Upper lobe of right lung (tissue), 1 donor: ENCODE data around the gene ZNF585A. TPM values are rescaled to one million over a fixed set of nuclear protein-coding genes. Genes with fewer than 3 reads are reported as not detected.

ENCODE experiments used
- ATAC-seq: fragments of 200-7000 bp; cut with Tn5 transposase; one replicate; pipeline ENCODE4 v1.9.1; 2020; ENCODE audit warnings: mild to moderate bottlenecking, moderate library complexity
- DNase-seq: peaks from one replicate; pipeline ENCODE4 v3.0.0-alpha.2; 2020
- H3K27ac ChIP-seq: fragments of 200-600 bp; one replicate; pipeline ENCODE4 v1.8.0; 2022
- H3K27me3 ChIP-seq: fragments of 200-600 bp; one replicate; pipeline ENCODE4 v1.8.0; 2022; ENCODE audit warnings: mild to moderate bottlenecking
- H3K36me3 ChIP-seq: fragments of 200-600 bp; one replicate; pipeline ENCODE4 v1.8.0; 2022
- H3K4me1 ChIP-seq: fragments of 200-600 bp; one replicate; pipeline ENCODE4 v1.8.0; 2022
- H3K4me3 ChIP-seq: fragments of 200-600 bp; one replicate; pipeline ENCODE4 v1.8.0; 2022; ENCODE audit warnings: mild to moderate bottlenecking
- H3K9me3 ChIP-seq: fragments of 200-600 bp; one replicate; pipeline ENCODE4 v1.8.0; 2022
- intact Hi-C: fragments of 100-400 bp; cut with DNase I; formaldehyde crosslinking; loops from one replicate; pipeline ENCODE4 v1.11.0; 2022
- total RNA-seq: library from RNA; stranded (reverse); fragmentation: NEBNext Ultra II Directional; extraction: Animal tissue kit (Norgen Biotek cat#: 25700); gene quantifications from one replicate; pipeline ENCODE4 v1.2.1, GENCODE V29; 2021
- TF ChIP-seq, protein P1 (sequence below): fragments of 200-600 bp; IDR thresholded peaks from one replicate; pipeline ENCODE4 v1.8.0; 2022; ENCODE audit warnings: antibody characterized with exemption
- donor health status: DM: no; HTN: yes; CAD: no; lungs with severe emphysema.

ZNF585A gene
- total RNA-seq, 1 donor from 2014 or later = 12.7 TPM

DNA sequence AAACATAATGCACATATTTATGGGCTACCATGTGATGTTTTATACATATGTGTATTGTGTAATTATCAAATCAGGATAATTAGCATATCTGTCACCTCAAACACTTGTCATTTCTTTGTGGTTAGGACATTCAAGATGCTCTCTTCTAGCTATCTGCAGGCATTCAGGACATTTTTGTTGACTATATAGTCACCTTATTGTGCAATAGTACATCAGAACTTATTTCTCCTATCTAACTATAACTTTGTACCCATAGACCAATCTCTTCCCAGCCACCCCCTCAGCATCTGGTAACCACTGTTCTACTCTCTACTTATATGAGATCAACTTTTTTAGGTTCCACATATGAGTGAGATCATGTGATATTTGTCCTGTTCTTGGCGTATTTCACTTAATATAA lies 73.9 kb downstream of the ZNF585A start:
- H3K27ac ChIP-seq = no peak overlapping the region
- DNase-seq (no peak), ATAC-seq (no peak)
- H3K27me3 ChIP-seq = no peaks in the 10 kb centered on the region
- peaks cover 41% of the 10 kb centered on the region for H3K36me3 ChIP-seq
- TF ChIP-seq, protein P1, sequence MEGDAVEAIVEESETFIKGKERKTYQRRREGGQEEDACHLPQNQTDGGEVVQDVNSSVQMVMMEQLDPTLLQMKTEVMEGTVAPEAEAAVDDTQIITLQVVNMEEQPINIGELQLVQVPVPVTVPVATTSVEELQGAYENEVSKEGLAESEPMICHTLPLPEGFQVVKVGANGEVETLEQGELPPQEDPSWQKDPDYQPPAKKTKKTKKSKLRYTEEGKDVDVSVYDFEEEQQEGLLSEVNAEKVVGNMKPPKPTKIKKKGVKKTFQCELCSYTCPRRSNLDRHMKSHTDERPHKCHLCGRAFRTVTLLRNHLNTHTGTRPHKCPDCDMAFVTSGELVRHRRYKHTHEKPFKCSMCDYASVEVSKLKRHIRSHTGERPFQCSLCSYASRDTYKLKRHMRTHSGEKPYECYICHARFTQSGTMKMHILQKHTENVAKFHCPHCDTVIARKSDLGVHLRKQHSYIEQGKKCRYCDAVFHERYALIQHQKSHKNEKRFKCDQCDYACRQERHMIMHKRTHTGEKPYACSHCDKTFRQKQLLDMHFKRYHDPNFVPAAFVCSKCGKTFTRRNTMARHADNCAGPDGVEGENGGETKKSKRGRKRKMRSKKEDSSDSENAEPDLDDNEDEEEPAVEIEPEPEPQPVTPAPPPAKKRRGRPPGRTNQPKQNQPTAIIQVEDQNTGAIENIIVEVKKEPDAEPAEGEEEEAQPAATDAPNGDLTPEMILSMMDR = no peak
- intact Hi-C loops = no loop called here
- no peaks in the 10 kb centered on the region for H3K4me1 ChIP-seq
- H3K9me3 ChIP-seq = peaks cover 72% of the 10 kb centered on the region
- H3K4me3 ChIP-seq = no peak overlapping the region

DNA sequence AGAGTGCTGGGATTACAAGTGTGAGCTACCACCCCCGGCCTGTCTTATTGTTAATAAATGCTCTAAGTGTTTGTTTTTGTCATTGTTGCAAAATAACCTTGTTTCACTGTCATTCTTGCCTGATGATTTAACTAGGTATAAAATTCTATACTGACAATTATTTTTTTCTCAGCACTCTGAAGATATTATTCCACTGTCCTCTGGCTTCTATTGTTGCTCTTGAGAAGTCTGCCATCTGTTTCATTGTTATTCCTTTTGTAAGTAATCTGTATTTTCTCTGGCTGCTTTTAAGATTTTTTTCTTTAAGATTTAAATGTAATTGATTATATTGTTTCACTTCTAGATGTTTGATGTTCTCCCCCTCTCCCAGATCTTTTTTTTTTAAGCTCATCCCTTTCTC lies 76.6 kb downstream of the ZNF585A start:
- Histone ChIP-seq H3K27ac (no peak overlapping the region), H3K27me3 (no peaks in the 10 kb centered on the region), H3K4me3 (no peak overlapping the region), H3K36me3 (peaks cover 59% of the 10 kb centered on the region), H3K4me1 (no peaks in the 10 kb centered on the region), H3K9me3 (peaks cover 57% of the 10 kb centered on the region)
- DNase-seq = no peak
- intact Hi-C loops = no loop called here
- no peak for ATAC-seq
- TF ChIP-seq, protein P1 = no peak

Other genes starting within 250 kb of the ZNF585A start
- gene ZNF420, start 94.3 kb downstream of the ZNF585A start, total RNA-seq = 8.7 TPM
- gene ZNF585B, start 37.8 kb upstream of the ZNF585A start, total RNA-seq = 15.8 TPM
- 11.7 TPM for gene ZNF383, start 45.5 kb upstream of the ZNF585A start, total RNA-seq
- gene ZNF527, start 198.4 kb upstream of the ZNF585A start, total RNA-seq = 6.3 TPM